Measurements from ENCODE around the gene SLC7A6OS.

The SLC7A6OS gene

DNA sequence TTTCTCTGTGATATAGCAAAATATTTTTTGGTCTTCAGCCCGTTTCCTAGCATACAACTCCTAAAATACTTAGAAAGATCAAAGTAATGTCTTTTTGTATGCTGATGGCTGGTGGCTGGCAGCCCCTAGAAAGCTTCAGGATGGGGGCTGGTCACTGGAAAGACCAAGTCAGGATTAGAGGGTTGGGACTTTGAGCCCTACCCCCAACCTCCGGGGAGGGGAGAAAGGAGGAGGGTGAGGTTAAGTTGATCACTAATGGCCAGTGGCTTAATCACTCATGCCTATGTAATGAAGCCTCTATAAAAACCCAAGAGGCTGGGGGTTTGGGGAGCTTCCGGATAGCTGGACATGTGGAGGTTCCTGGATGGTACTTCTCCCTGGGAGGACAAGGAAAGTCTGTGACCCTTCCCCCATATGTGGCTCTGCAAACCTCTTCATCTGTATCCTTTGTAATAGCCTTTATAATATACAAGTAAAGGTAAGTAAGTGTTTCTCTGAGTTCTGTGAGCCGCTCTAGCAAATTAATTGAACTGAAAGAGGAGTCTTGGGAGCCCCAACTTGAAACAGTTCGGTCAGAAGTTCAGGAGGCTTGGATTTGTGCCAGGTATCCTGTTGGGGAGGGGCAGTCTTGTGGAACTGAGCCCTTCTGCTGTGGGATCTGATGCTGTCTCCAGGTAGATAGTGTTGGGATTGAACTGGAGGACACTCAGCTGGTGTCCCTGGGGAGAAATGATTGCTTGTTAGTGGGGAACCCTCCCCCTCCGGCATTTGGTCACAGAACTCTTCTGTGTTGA, 42.9 kb downstream of the SLC7A6OS start:
- POLR2A ChIA-PET = interaction anchor here (0.8 kb wide), 1 partner anchor 43 kb away, joined by 3 read pairs; the partner anchor contains the start of genes PRMT7 and SLC7A6OS
- H3K36me3 ChIP-seq (ENCODE audit: control insufficient read depth in 2 of 2, insufficient read depth in 1 of 2, low read length in 2 of 2) = peaks cover 0 to 11% of the 10 kb centered on the region in 2 experiments; a peak in 2 of 3 replicates
- H3K4me1 ChIP-seq (ENCODE audit: control insufficient read depth, insufficient read depth, low read length) = peaks cover 17% of the 10 kb centered on the region
- CTCF ChIA-PET = interaction anchor here (2.5 kb wide), 1 partner anchor 61 kb away, joined by 9 read pairs; no protein-coding TSS in a partner anchor
- TF ChIP-seq ZNF16 (tag by site-specific recombination; IDR thresholded peaks at IDR 0.05; ENCODE audit: low read depth) (no peak), ZNF140 (tag by site-specific recombination; IDR thresholded peaks at IDR 0.05) (no peak), KLF7 (tag by site-specific recombination; IDR thresholded peaks at IDR 0.05; ENCODE audit: borderline replicate concordance) (no peak), ZNF112 (tag by site-specific recombination; IDR thresholded peaks at IDR 0.05) (no peak), YY1 (tag by site-specific recombination; IDR thresholded peaks at IDR 0.05) (no peak), ZNF2 (tag by site-specific recombination; IDR thresholded peaks at IDR 0.05) (no peak), SP3 (tag by site-specific recombination; IDR thresholded peaks at IDR 0.05) (peak; percentile 31; the same call in 1 of the 2 replicates), SP2 (tag by site-specific recombination; IDR thresholded peaks at IDR 0.05) (peak; percentile 26; the same call in 1 of the 2 replicates), MEIS1 (CRISPR knock-in tag; IDR thresholded peaks at IDR 0.05; ENCODE audit: borderline replicate concordance) (no peak), ZNF114 (tag by site-specific recombination; IDR thresholded peaks at IDR 0.05) (no peak), ZNF660 (tag by site-specific recombination; IDR thresholded peaks at IDR 0.05) (0 out of 2 replicates have a peak, but pooled peaks have one; percentile 31), ZIC2 (tag by site-specific recombination; IDR thresholded peaks at IDR 0.05) (peak; percentile 49), FEZF1 (tag by site-specific recombination; IDR thresholded peaks at IDR 0.05) (no peak), ZNF223 (tag by site-specific recombination; IDR thresholded peaks at IDR 0.05) (no peak), ZNF416 (tag by site-specific recombination; IDR thresholded peaks at IDR 0.05) (no peak), PRDM4 (tag by site-specific recombination; IDR thresholded peaks at IDR 0.05) (peak; percentile 88), ZNF174 (tag by site-specific recombination; IDR thresholded peaks at IDR 0.05) (no peak), WT1 (tag by site-specific recombination; IDR thresholded peaks at IDR 0.05) (no peak), ZNF391 (tag by site-specific recombination; IDR thresholded peaks at IDR 0.05; ENCODE audit: borderline replicate concordance, low read depth) (no peak)
- TF ChIP-seq, protein P1, sequence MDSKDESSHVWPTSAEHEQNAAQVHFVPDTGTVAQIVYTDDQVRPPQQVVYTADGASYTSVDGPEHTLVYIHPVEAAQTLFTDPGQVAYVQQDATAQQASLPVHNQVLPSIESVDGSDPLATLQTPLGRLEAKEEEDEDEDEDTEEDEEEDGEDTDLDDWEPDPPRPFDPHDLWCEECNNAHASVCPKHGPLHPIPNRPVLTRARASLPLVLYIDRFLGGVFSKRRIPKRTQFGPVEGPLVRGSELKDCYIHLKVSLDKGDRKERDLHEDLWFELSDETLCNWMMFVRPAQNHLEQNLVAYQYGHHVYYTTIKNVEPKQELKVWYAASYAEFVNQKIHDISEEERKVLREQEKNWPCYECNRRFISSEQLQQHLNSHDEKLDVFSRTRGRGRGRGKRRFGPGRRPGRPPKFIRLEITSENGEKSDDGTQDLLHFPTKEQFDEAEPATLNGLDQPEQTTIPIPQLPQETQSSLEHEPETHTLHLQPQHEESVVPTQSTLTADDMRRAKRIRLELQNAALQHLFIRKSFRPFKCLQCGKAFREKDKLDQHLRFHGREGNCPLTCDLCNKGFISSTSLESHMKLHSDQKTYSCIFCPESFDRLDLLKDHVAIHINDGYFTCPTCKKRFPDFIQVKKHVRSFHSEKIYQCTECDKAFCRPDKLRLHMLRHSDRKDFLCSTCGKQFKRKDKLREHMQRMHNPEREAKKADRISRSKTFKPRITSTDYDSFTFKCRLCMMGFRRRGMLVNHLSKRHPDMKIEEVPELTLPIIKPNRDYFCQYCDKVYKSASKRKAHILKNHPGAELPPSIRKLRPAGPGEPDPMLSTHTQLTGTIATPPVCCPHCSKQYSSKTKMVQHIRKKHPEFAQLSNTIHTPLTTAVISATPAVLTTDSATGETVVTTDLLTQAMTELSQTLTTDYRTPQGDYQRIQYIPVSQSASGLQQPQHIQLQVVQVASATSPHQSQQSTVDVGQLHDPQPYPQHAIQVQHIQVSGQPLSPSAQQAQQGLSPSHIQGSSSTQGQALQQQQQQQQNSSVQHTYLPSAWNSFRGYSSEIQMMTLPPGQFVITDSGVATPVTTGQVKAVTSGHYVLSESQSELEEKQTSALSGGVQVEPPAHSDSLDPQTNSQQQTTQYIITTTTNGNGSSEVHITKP (tag by site-specific recombination; IDR thresholded peaks at IDR 0.05) = peak; percentile 65
- TF ChIP-seq, protein P2, sequence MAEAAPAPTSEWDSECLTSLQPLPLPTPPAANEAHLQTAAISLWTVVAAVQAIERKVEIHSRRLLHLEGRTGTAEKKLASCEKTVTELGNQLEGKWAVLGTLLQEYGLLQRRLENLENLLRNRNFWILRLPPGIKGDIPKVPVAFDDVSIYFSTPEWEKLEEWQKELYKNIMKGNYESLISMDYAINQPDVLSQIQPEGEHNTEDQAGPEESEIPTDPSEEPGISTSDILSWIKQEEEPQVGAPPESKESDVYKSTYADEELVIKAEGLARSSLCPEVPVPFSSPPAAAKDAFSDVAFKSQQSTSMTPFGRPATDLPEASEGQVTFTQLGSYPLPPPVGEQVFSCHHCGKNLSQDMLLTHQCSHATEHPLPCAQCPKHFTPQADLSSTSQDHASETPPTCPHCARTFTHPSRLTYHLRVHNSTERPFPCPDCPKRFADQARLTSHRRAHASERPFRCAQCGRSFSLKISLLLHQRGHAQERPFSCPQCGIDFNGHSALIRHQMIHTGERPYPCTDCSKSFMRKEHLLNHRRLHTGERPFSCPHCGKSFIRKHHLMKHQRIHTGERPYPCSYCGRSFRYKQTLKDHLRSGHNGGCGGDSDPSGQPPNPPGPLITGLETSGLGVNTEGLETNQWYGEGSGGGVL (tag by site-specific recombination; IDR thresholded peaks at IDR 0.05) = peak; percentile 20; the same call in 1 of the 2 replicates
- TF ChIP-seq, protein P3, sequence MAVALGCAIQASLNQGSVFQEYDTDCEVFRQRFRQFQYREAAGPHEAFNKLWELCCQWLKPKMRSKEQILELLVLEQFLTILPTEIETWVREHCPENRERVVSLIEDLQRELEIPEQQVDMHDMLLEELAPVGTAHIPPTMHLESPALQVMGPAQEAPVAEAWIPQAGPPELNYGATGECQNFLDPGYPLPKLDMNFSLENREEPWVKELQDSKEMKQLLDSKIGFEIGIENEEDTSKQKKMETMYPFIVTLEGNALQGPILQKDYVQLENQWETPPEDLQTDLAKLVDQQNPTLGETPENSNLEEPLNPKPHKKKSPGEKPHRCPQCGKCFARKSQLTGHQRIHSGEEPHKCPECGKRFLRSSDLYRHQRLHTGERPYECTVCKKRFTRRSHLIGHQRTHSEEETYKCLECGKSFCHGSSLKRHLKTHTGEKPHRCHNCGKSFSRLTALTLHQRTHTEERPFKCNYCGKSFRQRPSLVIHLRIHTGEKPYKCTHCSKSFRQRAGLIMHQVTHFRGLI (tag by site-specific recombination; IDR thresholded peaks at IDR 0.05) = no peak
- TF ChIP-seq, protein P4, sequence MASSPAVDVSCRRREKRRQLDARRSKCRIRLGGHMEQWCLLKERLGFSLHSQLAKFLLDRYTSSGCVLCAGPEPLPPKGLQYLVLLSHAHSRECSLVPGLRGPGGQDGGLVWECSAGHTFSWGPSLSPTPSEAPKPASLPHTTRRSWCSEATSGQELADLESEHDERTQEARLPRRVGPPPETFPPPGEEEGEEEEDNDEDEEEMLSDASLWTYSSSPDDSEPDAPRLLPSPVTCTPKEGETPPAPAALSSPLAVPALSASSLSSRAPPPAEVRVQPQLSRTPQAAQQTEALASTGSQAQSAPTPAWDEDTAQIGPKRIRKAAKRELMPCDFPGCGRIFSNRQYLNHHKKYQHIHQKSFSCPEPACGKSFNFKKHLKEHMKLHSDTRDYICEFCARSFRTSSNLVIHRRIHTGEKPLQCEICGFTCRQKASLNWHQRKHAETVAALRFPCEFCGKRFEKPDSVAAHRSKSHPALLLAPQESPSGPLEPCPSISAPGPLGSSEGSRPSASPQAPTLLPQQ (tag by site-specific recombination; IDR thresholded peaks at IDR 0.05) = no peak
- TF ChIP-seq, protein P5, sequence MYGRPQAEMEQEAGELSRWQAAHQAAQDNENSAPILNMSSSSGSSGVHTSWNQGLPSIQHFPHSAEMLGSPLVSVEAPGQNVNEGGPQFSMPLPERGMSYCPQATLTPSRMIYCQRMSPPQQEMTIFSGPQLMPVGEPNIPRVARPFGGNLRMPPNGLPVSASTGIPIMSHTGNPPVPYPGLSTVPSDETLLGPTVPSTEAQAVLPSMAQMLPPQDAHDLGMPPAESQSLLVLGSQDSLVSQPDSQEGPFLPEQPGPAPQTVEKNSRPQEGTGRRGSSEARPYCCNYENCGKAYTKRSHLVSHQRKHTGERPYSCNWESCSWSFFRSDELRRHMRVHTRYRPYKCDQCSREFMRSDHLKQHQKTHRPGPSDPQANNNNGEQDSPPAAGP (tag by site-specific recombination; IDR thresholded peaks at IDR 0.05) = no peak
- H3K4me3 ChIP-seq (ENCODE audit: low read depth, low read length) = no peak overlapping the region
- no peak overlapping the region for H3K27ac ChIP-seq (ENCODE audit: extremely low read depth, low read depth, low read length)
- no peaks in the 10 kb centered on the region for H3K9me3 ChIP-seq (ENCODE audit: control insufficient read depth, insufficient read depth, low read depth, low read length)

All from HEK293 (cell line).